DND-41 (cell line): ENCODE data around the gene CYP4V2.
"Not testable (repeated sequence)": the region's sequence is repeated elsewhere in the genome, so short reads cannot be mapped to it uniquely, and the experiment has no call there.

Experiments used
- ATAC-seq: fragments of 200-7000 bp; cut with Tn5 transposase; 3 replicates; pipeline ENCODE4 v1.9.1; 2021; ENCODE audit warnings: low read depth; ENCODE audit not compliant: insufficient read depth
- DNase-seq: peaks from one replicate; pipeline ENCODE4 v3.0.0-alpha.2; 2020
- H2AFZ ChIP-seq: 2 replicates; pipeline ENCODE4 v1.6.0; 2012; ENCODE audit warnings: low read depth, low read length
- H3K27ac ChIP-seq: 2 replicates; pipeline ENCODE4 v1.5.1; 2012; ENCODE audit warnings: low read length, inconsistent platforms
- H3K27me3 ChIP-seq: fragments of 200-600 bp; sonication (generic); 2 replicates; pipeline ENCODE4 v1.6.0; 2012; ENCODE audit warnings: low read length, mild to moderate bottlenecking, inconsistent platforms; ENCODE audit not compliant: insufficient read depth, poor library complexity
- H3K36me3 ChIP-seq: 2 replicates; pipeline ENCODE4 v1.5.1; 2012; ENCODE audit warnings: low read length, inconsistent platforms; ENCODE audit not compliant: insufficient read depth
- H3K4me1 ChIP-seq: 2 replicates; pipeline ENCODE4 v1.5.1; 2012; ENCODE audit warnings: mild to moderate bottlenecking, low read length; ENCODE audit not compliant: insufficient read depth
- H3K4me2 ChIP-seq: 2 replicates; pipeline ENCODE4 v1.6.0; 2012; ENCODE audit warnings: mild to moderate bottlenecking, moderate library complexity, low read length, inconsistent platforms; ENCODE audit not compliant: insufficient read depth
- H3K4me3 ChIP-seq, 2 experiments: fragments of 200-600 bp in 1 of 2; shearing (Covaris generic) in 1 of 2; 2 replicates each; pipeline ENCODE4 v1.5.1; 2012 to 2016; ENCODE audit warnings: inconsistent platforms in 2 of 2, low read length in 2 of 2, mild to moderate bottlenecking in 2 of 2, low read depth in 1 of 2, moderate library complexity in 1 of 2
- H3K79me2 ChIP-seq: 2 replicates; pipeline ENCODE4 v1.6.0; 2012; ENCODE audit warnings: low read length, inconsistent platforms; ENCODE audit not compliant: insufficient read depth
- H3K9ac ChIP-seq: 2 replicates; pipeline ENCODE4 v1.6.0; 2012; ENCODE audit warnings: low read depth, mild to moderate bottlenecking, inconsistent platforms, low read length, moderate library complexity
- H3K9me3 ChIP-seq: 2 replicates; pipeline ENCODE4 v1.5.1; 2012; ENCODE audit warnings: low read length, moderate library complexity, mild to moderate bottlenecking, inconsistent platforms; ENCODE audit not compliant: insufficient read depth, severe bottlenecking
- H4K20me1 ChIP-seq: 2 replicates; pipeline ENCODE4 v1.6.0; 2012; ENCODE audit warnings: low read length; ENCODE audit not compliant: insufficient read depth
- EZH2 ChIP-seq: IDR thresholded peaks from 3 replicates; pipeline ENCODE4 v1.6.1; 2012; ENCODE audit warnings: borderline replicate concordance, low read depth, mild to moderate bottlenecking, moderate library complexity, low read length, inconsistent platforms; ENCODE audit not compliant: severe bottlenecking
- TF ChIP-seq, protein P1 (sequence below): IDR thresholded peaks from 2 replicates; pipeline ENCODE4 v1.5.1; 2012; ENCODE audit warnings: borderline replicate concordance, low read length, moderate library complexity, mild to moderate bottlenecking; ENCODE audit not compliant: poor library complexity, severe bottlenecking; ENCODE audit errors: extremely low read depth

Gene CYP4V2

DNA sequence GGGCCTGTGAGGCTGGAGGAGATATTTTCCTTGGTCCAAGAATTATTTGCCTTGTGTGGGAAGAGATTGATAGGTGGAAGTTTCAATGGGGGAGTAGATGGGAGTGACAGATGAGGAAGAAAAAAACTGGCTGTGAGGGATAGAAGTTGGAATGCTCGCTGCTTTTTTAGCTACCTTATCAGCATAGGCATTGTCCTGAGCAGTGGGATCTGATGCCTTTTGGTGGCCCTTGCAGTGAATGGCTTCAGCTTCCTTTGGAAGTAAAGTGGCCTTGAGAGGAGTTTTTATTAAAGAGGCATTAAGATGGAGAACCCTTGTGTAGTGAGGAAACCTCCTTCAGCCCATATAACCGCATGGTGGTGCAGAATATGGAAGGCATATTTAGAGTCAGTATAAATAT, 52.0 kb downstream of the CYP4V2 start:
- no peak for TF ChIP-seq EZH2
- TF ChIP-seq, protein P1, sequence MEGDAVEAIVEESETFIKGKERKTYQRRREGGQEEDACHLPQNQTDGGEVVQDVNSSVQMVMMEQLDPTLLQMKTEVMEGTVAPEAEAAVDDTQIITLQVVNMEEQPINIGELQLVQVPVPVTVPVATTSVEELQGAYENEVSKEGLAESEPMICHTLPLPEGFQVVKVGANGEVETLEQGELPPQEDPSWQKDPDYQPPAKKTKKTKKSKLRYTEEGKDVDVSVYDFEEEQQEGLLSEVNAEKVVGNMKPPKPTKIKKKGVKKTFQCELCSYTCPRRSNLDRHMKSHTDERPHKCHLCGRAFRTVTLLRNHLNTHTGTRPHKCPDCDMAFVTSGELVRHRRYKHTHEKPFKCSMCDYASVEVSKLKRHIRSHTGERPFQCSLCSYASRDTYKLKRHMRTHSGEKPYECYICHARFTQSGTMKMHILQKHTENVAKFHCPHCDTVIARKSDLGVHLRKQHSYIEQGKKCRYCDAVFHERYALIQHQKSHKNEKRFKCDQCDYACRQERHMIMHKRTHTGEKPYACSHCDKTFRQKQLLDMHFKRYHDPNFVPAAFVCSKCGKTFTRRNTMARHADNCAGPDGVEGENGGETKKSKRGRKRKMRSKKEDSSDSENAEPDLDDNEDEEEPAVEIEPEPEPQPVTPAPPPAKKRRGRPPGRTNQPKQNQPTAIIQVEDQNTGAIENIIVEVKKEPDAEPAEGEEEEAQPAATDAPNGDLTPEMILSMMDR: no peak
- no peaks in the 10 kb centered on the region for H3K4me1 ChIP-seq
- H3K4me3 ChIP-seq: no peak overlapping the region
- ATAC-seq (no peak), DNase-seq (no peak)
- H4K20me1 ChIP-seq: no peaks in the 10 kb centered on the region
- H3K4me2 ChIP-seq: no peak overlapping the region
- no peak overlapping the region for H3K9ac ChIP-seq
- no peaks in the 10 kb centered on the region for H3K27me3 ChIP-seq
- no peaks in the 10 kb centered on the region for H3K9me3 ChIP-seq
- no peaks in the 10 kb centered on the region for H3K79me2 ChIP-seq
- no peak overlapping the region for H2AFZ ChIP-seq
- no peak overlapping the region for H3K27ac ChIP-seq
- no peaks in the 10 kb centered on the region for H3K36me3 ChIP-seq

DNA sequence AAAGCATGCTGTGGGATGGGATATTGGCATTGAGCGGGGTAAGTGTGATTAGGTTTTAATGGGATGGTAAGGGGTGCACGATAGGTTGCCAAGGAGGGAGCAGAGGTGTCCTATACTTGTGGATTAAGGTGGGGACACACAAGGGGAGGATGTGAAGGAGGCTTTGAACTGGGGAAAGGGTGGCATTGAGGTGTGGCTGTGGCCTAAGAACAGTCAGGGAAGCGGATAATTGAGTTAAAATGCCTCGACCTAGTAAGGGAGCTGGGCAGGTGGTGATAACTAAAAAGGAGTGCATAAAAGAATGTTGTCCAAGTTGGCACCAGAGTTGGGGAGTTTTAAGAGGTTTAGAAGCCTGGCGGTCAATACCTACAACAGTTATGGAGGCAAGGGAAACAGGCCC, 53.5 kb downstream of the CYP4V2 start:
- H3K4me1 ChIP-seq: no peaks in the 10 kb centered on the region

DNA sequence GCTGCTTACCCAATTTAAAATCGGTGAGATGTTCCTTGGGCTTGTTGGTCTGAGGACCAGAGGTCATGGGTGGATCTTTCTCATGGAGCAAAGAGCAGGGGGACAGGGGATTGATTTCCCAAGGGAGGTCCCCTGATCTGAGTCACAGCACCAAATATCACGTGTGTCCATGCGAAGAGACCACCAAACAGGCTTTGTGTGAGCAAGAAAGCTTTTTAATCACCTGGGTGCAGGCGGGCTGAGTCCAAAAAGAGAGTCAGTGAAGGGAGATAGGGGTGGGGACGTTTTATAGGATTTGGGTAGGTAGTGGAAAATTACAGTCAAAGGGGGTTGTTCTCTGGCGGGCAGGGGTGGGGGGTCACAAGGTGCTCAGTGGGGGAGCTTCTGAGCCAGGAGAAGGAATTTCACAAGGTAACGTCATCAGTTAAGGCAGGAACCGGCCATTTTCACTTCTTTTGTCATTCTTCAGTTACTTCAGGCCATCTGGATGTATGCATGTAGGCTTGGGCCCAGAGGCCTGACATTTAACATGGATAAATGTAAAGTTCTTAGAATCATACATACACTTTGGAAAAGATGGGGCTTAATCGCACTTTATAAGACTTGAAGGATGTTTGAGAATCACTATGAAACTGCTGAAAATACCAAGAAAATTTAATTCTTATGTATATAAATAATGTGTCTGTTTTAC, 55.8 kb downstream of the CYP4V2 start:
- not testable (repeated sequence) for H3K4me2 ChIP-seq

More for the DNA sequence above, 53.5 kb downstream of the CYP4V2 start:
- H3K9ac ChIP-seq: no peak overlapping the region
- H3K9me3 ChIP-seq: no peaks in the 10 kb centered on the region
- H3K4me2 ChIP-seq: no peak overlapping the region
- H3K27me3 ChIP-seq: no peaks in the 10 kb centered on the region
- H4K20me1 ChIP-seq: no peaks in the 10 kb centered on the region
- DNase-seq (no peak), ATAC-seq (no peak)
- H3K27ac ChIP-seq: no peak overlapping the region
- no peaks in the 10 kb centered on the region for H3K79me2 ChIP-seq
- H3K4me3 ChIP-seq: no peak overlapping the region
- no peaks in the 10 kb centered on the region for H3K36me3 ChIP-seq
- H2AFZ ChIP-seq: no peak overlapping the region
- TF ChIP-seq EZH2: no peak
- TF ChIP-seq, protein P1: no peak

DNA sequence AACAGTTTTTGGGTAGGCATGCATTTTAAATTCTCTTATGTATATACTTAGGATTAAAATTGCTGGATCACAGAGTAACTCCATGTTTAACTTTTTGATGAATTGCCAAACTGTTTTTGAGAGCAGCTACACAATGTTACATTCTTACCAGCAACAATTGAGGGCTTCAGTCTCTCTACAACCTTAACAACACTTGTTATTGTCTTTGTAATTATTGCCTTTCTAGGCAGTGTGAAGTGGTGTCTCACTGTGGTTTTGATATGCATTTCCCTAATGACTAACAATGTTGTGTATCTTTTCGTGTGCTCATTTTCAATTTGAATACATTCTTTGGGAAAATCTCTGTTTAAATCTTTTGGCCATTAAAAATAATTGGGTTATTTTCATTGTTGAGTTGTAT, 57.3 kb downstream of the CYP4V2 start:
- Histone ChIP-seq H3K9ac (no peak overlapping the region), H3K27ac (no peak overlapping the region), H3K79me2 (no peaks in the 10 kb centered on the region), H3K4me2 (no peak overlapping the region), H4K20me1 (no peaks in the 10 kb centered on the region), H2AFZ (no peak overlapping the region), H3K36me3 (no peaks in the 10 kb centered on the region), H3K4me1 (no peaks in the 10 kb centered on the region), H3K4me3 (no peak overlapping the region), H3K27me3 (no peaks in the 10 kb centered on the region), H3K9me3 (no peaks in the 10 kb centered on the region)
- TF ChIP-seq EZH2: no peak
- TF ChIP-seq, protein P1: no peak
- DNase-seq: no peak
- ATAC-seq: no peak

More for the DNA sequence above, 55.8 kb downstream of the CYP4V2 start:
- not testable (repeated sequence) for H3K27ac ChIP-seq, H3K4me1 ChIP-seq, H3K79me2 ChIP-seq, ATAC-seq, H3K9me3 ChIP-seq, H4K20me1 ChIP-seq, H3K4me3 ChIP-seq, H3K9ac ChIP-seq, H2AFZ ChIP-seq, H3K27me3 ChIP-seq, DNase-seq, H3K36me3 ChIP-seq
